LNCaP clone FGC (cell line): ENCODE measurements around the gene SLCO6A1.

ENCODE experiments used
- DNase-seq: peaks from one replicate; pipeline ENCODE4 v3.0.0-alpha.2; 2011; ENCODE audit warnings: low read depth
- H3K4me3 ChIP-seq: 2 replicates; pipeline ENCODE4 v1.5.1; 2011; ENCODE audit warnings: mild to moderate bottlenecking, low read depth, low read length, control low read depth
- CTCF ChIP-seq: IDR thresholded peaks from 2 replicates; pipeline ENCODE4 v1.5.1; 2012; ENCODE audit warnings: mild to moderate bottlenecking; ENCODE audit not compliant: control insufficient read depth, insufficient read depth; ENCODE audit errors: extremely low read depth

SLCO6A1 gene

GRCh38 chr5:102324714-102325113, 174.1 kb downstream of the SLCO6A1 start:
- H3K4me3 ChIP-seq: no peak overlapping the region
- no peak for DNase-seq
- no peak for TF ChIP-seq CTCF
